AG04450 (cell line): ENCODE data around the gene FAM240B. TPM values are rescaled to one million over a fixed set of nuclear protein-coding genes. Genes with fewer than 3 reads are reported as not detected.

Source experiments
- CTCF ChIA-PET: fragments of 300-600, 350-600 bp; formaldehyde crosslinking; extraction: SDS; loops from one replicate; lab custom pipeline; 2022; ENCODE audit warnings: antibody characterized with exemption, inconsistent platforms; lab: Charles Lee
- POLR2A ChIA-PET: fragments of 350-600 bp; formaldehyde crosslinking; extraction: SDS; loops from one replicate; lab custom pipeline; 2021; ENCODE audit warnings: antibody characterized with exemption, inconsistent platforms; lab: Yijun Ruan, JAX
- DNase-seq: peaks from one replicate; pipeline ENCODE4 v3.0.0-alpha.2; 2011; ENCODE audit warnings: low read depth, low spot score
- H3K27ac ChIP-seq: one replicate; pipeline ENCODE4 v1.5.1; 2012; ENCODE audit warnings: low read depth, low read length, control low read depth
- H3K27me3 ChIP-seq: one replicate; pipeline ENCODE4 v1.6.0; 2012; ENCODE audit warnings: low read length; ENCODE audit not compliant: control insufficient read depth, insufficient read depth
- H3K4me3 ChIP-seq: 2 replicates; pipeline ENCODE4 v1.5.1; 2011; ENCODE audit warnings: mild to moderate bottlenecking, low read depth, low read length, control low read depth
- H3K9me3 ChIP-seq: 2 replicates; pipeline ENCODE4 v1.5.1; 2012; ENCODE audit warnings: low read length; ENCODE audit not compliant: control insufficient read depth, insufficient read depth
- polyA plus RNA-seq: library from polyadenylated mRNA; depleted of rRNA; stranded (reverse); fragments of >200 nt; gene quantifications from 2 replicates; pipeline ENCODE4 v1.2.3, GENCODE V29; 2011
- TF ChIP-seq, protein P1 (sequence below): IDR thresholded peaks from 2 replicates; pipeline ENCODE4 v1.5.1; 2011; ENCODE audit warnings: low read depth, low read length, control low read depth, inconsistent platforms

FAM240B gene
- polyA plus RNA-seq, 1 experiment, result not detected

DNA sequence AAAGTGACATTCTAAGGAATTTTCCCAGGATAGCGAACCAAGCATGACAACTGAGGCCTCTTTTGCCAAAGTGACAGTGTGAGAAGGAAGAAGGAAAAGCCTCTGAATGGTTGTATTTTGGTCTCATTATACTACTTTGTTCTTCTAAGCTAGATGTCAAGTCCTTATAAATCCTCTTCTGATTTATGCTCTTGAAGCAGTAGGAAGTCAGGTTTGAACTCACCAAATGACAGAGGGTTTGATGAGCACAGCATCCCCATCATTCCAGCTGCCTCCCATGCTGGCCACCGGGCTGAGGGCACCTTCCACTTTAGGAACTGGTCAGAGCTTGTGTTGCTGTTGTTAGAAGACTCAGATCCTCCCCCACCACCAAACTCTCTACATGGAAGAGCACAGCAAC is 44.1 kb downstream of the FAM240B start:
- DNase-seq, result no peak
- Histone ChIP-seq H3K4me3 (no peak overlapping the region), H3K9me3 (no peaks in the 10 kb centered on the region), H3K27me3 (no peaks in the 10 kb centered on the region), H3K27ac (no peak overlapping the region)
- TF ChIP-seq, protein P1, sequence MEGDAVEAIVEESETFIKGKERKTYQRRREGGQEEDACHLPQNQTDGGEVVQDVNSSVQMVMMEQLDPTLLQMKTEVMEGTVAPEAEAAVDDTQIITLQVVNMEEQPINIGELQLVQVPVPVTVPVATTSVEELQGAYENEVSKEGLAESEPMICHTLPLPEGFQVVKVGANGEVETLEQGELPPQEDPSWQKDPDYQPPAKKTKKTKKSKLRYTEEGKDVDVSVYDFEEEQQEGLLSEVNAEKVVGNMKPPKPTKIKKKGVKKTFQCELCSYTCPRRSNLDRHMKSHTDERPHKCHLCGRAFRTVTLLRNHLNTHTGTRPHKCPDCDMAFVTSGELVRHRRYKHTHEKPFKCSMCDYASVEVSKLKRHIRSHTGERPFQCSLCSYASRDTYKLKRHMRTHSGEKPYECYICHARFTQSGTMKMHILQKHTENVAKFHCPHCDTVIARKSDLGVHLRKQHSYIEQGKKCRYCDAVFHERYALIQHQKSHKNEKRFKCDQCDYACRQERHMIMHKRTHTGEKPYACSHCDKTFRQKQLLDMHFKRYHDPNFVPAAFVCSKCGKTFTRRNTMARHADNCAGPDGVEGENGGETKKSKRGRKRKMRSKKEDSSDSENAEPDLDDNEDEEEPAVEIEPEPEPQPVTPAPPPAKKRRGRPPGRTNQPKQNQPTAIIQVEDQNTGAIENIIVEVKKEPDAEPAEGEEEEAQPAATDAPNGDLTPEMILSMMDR, result no peak
- ChIA-PET CTCF (no interaction called here), POLR2A (no interaction called here)

DNA sequence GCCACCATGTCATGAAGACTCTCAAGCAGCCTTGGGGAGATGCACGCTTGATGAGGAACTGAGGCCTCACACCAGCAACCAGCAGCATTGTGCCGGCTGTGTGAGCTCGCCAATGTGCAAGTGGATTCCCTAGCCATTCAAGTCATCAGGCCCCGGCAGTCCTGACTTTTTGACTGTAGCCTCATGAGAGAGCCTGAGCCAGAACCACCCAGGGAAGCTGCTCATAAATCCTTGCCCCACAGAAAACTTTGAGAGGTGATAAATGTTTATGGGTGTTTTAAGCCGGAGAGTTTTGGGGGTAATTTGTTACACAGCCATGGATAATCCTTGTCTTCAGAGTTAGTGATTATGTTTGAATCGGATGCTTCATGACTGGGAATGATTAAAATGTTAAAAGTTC is 44.7 kb downstream of the FAM240B start:
- H3K9me3 ChIP-seq, result no peaks in the 10 kb centered on the region
- H3K27ac ChIP-seq, result no peak overlapping the region
- no peaks in the 10 kb centered on the region for H3K27me3 ChIP-seq
- TF ChIP-seq, protein P1, result no peak
- CTCF ChIA-PET, result interaction anchor here (1.7 kb wide), 1 partner anchor 32 kb away, joined by 4 read pairs; no protein-coding TSS in a partner anchor
- no peak overlapping the region for H3K4me3 ChIP-seq
- DNase-seq, result no peak
- POLR2A ChIA-PET, result no interaction called here

DNA sequence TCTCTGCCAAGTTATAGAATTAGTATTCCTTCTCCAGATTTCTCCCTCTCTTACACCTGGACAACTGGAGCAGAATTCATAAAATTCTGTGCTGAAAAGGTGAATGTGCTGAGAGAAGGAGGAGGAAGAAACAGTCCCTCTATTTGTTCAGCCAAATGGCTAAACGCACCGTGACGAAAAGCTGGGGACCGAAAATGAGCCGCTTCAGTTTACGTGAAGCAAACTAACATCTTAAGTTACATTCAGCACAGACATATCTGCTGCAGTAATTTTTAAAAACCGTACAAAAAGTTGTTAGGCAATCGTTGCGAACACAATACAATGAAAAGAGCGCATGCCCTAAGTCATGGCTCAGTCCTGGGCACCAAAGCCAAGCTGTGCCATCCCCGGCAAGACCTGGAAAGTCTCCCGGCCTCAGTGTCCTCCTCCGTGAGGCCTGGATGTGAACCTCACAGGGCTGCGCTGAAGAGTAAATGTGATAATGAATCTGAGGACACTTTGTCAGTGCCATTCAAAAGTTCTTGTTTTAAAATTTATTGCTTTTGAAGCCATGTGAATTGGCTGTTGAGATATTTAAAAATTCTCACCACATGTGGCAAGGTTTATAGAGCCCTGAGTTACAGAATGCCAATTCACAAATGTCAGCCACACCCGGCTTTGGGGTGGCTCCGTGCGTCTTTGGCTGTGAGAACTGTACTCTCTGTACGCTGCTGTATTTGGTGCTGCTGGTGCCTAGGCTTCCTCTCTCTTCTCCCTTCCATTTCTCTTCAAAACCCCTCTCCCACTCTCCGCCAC is 46.3 kb downstream of the FAM240B start:
- Histone ChIP-seq H3K27me3 (no peaks in the 10 kb centered on the region), H3K27ac (no peak overlapping the region), H3K4me3 (no peak overlapping the region), H3K9me3 (no peaks in the 10 kb centered on the region)
- TF ChIP-seq, protein P1, result no peak
- no peak for DNase-seq
- ChIA-PET CTCF (interaction anchor here (1.7 kb wide), 1 partner anchor 31 kb away, joined by 4 read pairs; no protein-coding TSS in a partner anchor), POLR2A (no interaction called here)

DNA sequence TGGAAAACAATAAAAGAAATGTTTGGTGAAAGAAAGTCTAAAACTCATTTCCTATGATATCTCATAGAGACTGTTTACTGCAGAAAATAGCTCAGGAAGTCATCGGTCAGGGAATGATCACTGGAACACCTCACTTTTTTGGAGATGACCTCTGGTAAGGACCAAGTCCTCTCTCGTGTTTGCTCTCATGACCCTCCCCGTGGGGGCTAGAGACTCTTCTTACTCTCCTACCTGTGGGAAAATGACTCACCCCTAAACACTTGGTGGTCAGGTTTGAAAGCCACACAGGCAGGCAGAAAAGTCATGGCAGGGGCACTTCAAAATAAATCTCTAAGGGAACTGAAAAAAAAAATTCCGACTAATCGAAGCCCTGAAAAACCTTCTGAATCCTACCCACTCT is 48.2 kb downstream of the FAM240B start:
- CTCF ChIA-PET, result interaction anchor here (0.7 to 1.8 kb wide), 7 partner anchors 9 to 67 kb away, joined by 3 to 14 read pairs (median 4); partner anchors contain the start of gene FAM240B
- no peak for DNase-seq
- TF ChIP-seq, protein P1, result no peak

DNA sequence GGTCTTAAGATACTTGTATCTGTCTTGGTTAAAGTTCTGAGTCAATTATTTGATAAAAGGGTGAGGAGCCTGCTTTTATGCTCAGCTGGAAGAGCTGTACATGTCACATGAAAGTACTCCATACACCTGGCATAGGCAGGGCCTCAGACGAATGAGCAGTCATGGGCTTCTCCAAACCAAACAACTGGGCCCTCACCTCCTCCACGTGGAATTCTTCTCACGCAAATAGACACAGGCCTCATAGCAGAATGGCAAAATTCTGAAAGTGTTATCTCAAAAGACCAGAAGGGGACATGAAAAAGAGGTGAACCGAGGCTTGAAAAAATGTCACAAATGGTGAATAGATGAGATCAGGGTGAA is 48.6 kb downstream of the FAM240B start:
- TF ChIP-seq, protein P1, result no peak
- Histone ChIP-seq H3K27me3 (no peaks in the 10 kb centered on the region), H3K27ac (no peak overlapping the region), H3K9me3 (no peaks in the 10 kb centered on the region), H3K4me3 (no peak overlapping the region)
- ChIA-PET CTCF (interaction anchor here (0.6 to 1.8 kb wide), 7 partner anchors 8 to 799 kb away, joined by 3 to 14 read pairs (median 4); partner anchors contain the start of gene FAM240B), POLR2A (no interaction called here)
- no peak for DNase-seq

More for the DNA sequence above, 48.2 kb downstream of the FAM240B start:
- Histone ChIP-seq H3K27ac (no peak overlapping the region), H3K4me3 (no peak overlapping the region), H3K27me3 (no peaks in the 10 kb centered on the region), H3K9me3 (no peaks in the 10 kb centered on the region)
- POLR2A ChIA-PET, result interaction anchor here (0.9 kb wide), 1 partner anchor 11 kb away, joined by 4 read pairs; no protein-coding TSS in a partner anchor
